Measurements from ENCODE around the gene ANAPC5. TPM values are rescaled to one million over a fixed set of nuclear protein-coding genes. Genes with fewer than 3 reads are reported as not detected.

Gene ANAPC5
- total RNA-seq, 1 donor from 2014 or later, result 85.8 TPM

GRCh38 chr12:121263206-121263935 is 88.8 kb downstream of the ANAPC5 start:
- H3K4me2 ChIP-seq (ENCODE audit: low read length), result no peak overlapping the region
- no peaks in the 10 kb centered on the region for H3K27me3 ChIP-seq (ENCODE audit: insufficient read depth, low read length)
- TF ChIP-seq EZH2 (IDR thresholded peaks at IDR 0.05; ENCODE audit: insufficient read depth, low read length) (no peak), CTCF (IDR thresholded peaks at IDR 0.05; ENCODE audit: insufficient read depth, low read depth, low read length) (no peak)
- Mint-ChIP-seq H3K27me3 (ENCODE audit: low read depth, unreplicated experiment) (no peaks in the 10 kb centered on the region), H3K36me3 (ENCODE audit: low read depth, unreplicated experiment) (peaks cover 16% of the 10 kb centered on the region), H3K27ac (ENCODE audit: unreplicated experiment) (no peak overlapping the region), H3K9me3 (ENCODE audit: unreplicated experiment) (no peaks in the 10 kb centered on the region), H3K4me3 (ENCODE audit: unreplicated experiment) (no peak overlapping the region), H3K4me1 (ENCODE audit: low read depth, unreplicated experiment) (no peaks in the 10 kb centered on the region)
- FAIRE-seq, result no peak
- H4K20me1 ChIP-seq (ENCODE audit: insufficient read depth, low read length), result no peaks in the 10 kb centered on the region
- no peak for DNase-seq (ENCODE audit: low read depth)
- no peak overlapping the region for H3K27ac ChIP-seq (ENCODE audit: low read depth, low read length)
- no peak overlapping the region for H2AFZ ChIP-seq (ENCODE audit: low read depth, low read length)
- H3K36me3 ChIP-seq (ENCODE audit: insufficient read depth, low read length), result peaks cover 5% of the 10 kb centered on the region
- H3K4me1 ChIP-seq (ENCODE audit: insufficient read depth, low read length), result no peaks in the 10 kb centered on the region
- H3K9me3 ChIP-seq (ENCODE audit: insufficient read depth, low read depth, low read length), result no peaks in the 10 kb centered on the region
- no peaks in the 10 kb centered on the region for H3K79me2 ChIP-seq (ENCODE audit: insufficient read depth, low read length)
- no peak overlapping the region for H3K4me3 ChIP-seq (ENCODE audit: insufficient read depth, low read depth, low read length)
- H3K9ac ChIP-seq (ENCODE audit: low read length), result no peak overlapping the region

DNA sequence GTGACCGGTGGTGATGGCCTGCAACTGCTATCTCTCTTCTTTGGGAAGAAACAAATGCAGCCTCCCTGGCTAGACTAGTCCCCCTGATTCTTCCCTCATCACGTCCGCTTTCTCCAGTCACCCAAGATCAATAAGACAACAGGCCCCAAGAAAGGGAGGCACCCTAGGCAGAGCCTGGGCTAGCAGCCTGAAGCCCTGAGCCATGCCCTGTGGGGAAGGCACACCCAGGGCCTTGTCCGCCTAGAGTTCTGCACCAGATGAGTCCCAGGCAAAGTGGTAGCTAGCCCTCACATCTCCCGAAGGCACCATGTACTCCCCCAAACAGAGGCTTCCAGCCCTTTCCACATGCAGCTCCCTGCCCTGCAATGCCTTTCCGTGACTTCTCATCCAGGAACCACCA is 90.8 kb downstream of the ANAPC5 start:
- no peak overlapping the region for H3K4me3 ChIP-seq (ENCODE audit: insufficient read depth, low read depth, low read length)
- H3K4me1 ChIP-seq (ENCODE audit: insufficient read depth, low read length), result no peaks in the 10 kb centered on the region
- H3K27ac ChIP-seq (ENCODE audit: low read depth, low read length), result no peak overlapping the region
- H2AFZ ChIP-seq (ENCODE audit: low read depth, low read length), result no peak overlapping the region
- no peak for DNase-seq (ENCODE audit: low read depth)
- H3K79me2 ChIP-seq (ENCODE audit: insufficient read depth, low read length), result no peaks in the 10 kb centered on the region
- H3K9me3 ChIP-seq (ENCODE audit: insufficient read depth, low read depth, low read length), result no peaks in the 10 kb centered on the region
- no peaks in the 10 kb centered on the region for H3K27me3 ChIP-seq (ENCODE audit: insufficient read depth, low read length)
- Mint-ChIP-seq H3K9me3 (ENCODE audit: unreplicated experiment) (no peaks in the 10 kb centered on the region), H3K4me3 (ENCODE audit: unreplicated experiment) (no peak overlapping the region), H3K36me3 (ENCODE audit: low read depth, unreplicated experiment) (peaks cover 23% of the 10 kb centered on the region), H3K4me1 (ENCODE audit: low read depth, unreplicated experiment) (no peaks in the 10 kb centered on the region), H3K27ac (ENCODE audit: unreplicated experiment) (no peak overlapping the region), H3K27me3 (ENCODE audit: low read depth, unreplicated experiment) (no peaks in the 10 kb centered on the region)
- H4K20me1 ChIP-seq (ENCODE audit: insufficient read depth, low read length), result no peaks in the 10 kb centered on the region
- no peak overlapping the region for H3K9ac ChIP-seq (ENCODE audit: low read length)
- no peak overlapping the region for H3K4me2 ChIP-seq (ENCODE audit: low read length)
- TF ChIP-seq CTCF (IDR thresholded peaks at IDR 0.05; ENCODE audit: insufficient read depth, low read depth, low read length) (no peak), EZH2 (IDR thresholded peaks at IDR 0.05; ENCODE audit: insufficient read depth, low read length) (no peak)
- peaks cover 3% of the 10 kb centered on the region for H3K36me3 ChIP-seq (ENCODE audit: insufficient read depth, low read length)
- FAIRE-seq, result no peak

DNA sequence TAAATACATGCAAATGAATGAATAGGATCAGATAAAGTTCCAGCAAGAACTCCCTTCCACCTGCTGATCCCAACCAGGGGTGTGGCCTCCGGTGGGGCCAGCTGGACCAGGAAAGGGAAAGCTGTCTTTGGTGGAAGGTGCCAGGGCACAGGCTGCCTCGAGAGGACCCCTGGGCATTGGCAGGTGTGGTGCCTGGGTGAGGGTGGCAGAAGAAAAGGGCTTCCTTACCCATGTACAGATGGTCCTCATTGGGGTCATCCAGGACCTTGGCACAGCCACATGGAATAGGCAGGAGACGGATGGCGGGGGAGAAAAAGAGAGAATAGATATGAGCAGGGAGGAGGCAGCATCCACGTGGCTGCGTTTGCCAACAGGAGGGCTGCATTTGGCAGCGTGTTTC is 92.1 kb downstream of the ANAPC5 start:
- no peaks in the 10 kb centered on the region for H3K4me1 Mint-ChIP-seq (ENCODE audit: low read depth, unreplicated experiment)
- Histone ChIP-seq H2AFZ (ENCODE audit: low read depth, low read length) (no peak overlapping the region), H3K4me2 (ENCODE audit: low read length) (no peak overlapping the region), H3K4me1 (ENCODE audit: insufficient read depth, low read length) (no peaks in the 10 kb centered on the region), H3K27me3 (ENCODE audit: insufficient read depth, low read length) (no peaks in the 10 kb centered on the region), H3K4me3 (ENCODE audit: insufficient read depth, low read depth, low read length) (no peak overlapping the region), H4K20me1 (ENCODE audit: insufficient read depth, low read length) (no peaks in the 10 kb centered on the region), H3K9ac (ENCODE audit: low read length) (no peak overlapping the region), H3K27ac (ENCODE audit: low read depth, low read length) (no peak overlapping the region), H3K79me2 (ENCODE audit: insufficient read depth, low read length) (no peaks in the 10 kb centered on the region), H3K9me3 (ENCODE audit: insufficient read depth, low read depth, low read length) (no peaks in the 10 kb centered on the region), H3K36me3 (ENCODE audit: insufficient read depth, low read length) (peaks cover 3% of the 10 kb centered on the region)
- H3K9me3 Mint-ChIP-seq (ENCODE audit: unreplicated experiment), result no peaks in the 10 kb centered on the region
- no peak overlapping the region for H3K4me3 Mint-ChIP-seq (ENCODE audit: unreplicated experiment)
- FAIRE-seq (no peak), DNase-seq (ENCODE audit: low read depth) (no peak)
- TF ChIP-seq CTCF (IDR thresholded peaks at IDR 0.05; ENCODE audit: insufficient read depth, low read depth, low read length) (no peak), EZH2 (IDR thresholded peaks at IDR 0.05; ENCODE audit: insufficient read depth, low read length) (no peak)
- H3K36me3 Mint-ChIP-seq (ENCODE audit: low read depth, unreplicated experiment), result peaks cover 17% of the 10 kb centered on the region
- no peaks in the 10 kb centered on the region for H3K27me3 Mint-ChIP-seq (ENCODE audit: low read depth, unreplicated experiment)
- H3K27ac Mint-ChIP-seq (ENCODE audit: unreplicated experiment), result no peak overlapping the region
